Stromal cell of bone marrow (primary cell): ENCODE data around the gene CNNM1.
A peak's percentile ranks its signal among the peaks of the same experiment; 100 is the strongest.

Source experiments
- DNase-seq: peaks from one replicate; pipeline ENCODE4 v3.0.0-alpha.2; 2012; ENCODE audit warnings: low read depth

The CNNM1 gene

DNA sequence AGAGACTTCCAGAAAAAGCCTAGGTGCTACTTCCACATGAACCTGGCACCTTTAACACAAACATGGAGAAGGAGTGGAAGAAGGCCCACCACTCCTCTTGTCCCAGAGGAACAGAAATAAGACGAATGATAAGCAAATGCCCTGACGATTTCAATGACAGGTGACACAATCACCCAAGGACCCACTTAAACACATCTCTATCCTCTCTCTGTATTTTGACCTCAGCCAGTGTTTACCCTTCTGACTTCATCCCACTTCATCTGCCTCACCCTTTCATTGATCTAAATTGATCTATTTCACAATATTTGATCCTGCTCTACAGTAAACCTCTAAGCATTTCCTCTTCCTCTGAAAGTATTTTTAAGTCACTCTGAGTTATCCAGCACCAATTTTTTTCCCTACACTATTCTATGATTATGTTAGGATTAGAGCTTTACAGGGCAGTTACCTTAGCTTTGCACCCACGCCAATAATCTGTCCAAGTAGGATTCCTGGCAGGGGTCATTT is 92.1 kb downstream of the CNNM1 start:
- no peak for DNase-seq

DNA sequence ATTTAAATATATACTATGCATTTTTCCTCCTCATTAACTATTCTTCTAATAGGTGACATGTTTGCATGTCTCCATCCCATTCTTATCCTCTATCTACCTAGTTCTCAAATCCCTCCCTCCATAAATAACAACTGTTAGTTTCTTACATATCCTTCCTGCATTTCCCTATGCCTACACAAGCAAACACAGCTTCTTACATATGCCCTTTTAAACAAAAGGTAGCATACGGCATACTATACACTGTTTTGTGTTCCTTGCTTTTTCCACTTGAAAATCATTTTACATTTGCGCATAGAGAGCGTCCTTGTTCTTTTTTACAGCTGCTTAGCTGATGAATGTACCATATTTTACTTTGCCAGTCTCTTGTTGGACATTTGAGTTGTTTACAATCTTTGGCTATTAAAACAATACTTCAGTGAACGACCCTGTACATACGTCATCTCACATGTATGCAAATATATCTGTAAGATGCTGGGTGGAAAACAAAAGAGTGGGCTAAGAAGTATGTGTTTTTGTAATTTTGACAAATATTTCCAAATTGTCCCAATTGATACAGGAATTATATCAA is 93.5 kb downstream of the CNNM1 start:
- DNase-seq, result no peak

DNA sequence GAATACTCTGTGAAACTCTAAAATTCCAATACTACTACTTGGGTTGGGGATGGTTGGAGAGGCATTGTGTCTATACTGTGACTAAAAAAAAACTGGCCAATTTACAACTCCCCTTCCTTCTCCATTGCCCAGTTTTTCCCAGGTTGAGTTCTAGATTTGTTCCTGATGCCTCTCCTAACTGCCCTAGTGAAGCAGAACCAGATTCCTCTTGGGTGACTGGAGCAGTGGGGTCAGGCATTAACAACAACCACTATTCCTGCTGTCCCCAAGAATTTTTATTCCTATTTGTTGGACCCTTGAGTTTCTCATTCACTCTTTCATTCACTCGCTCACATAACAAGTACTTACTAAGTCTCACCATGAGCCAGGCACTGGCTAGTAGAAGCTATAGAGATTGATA is 95.5 kb downstream of the CNNM1 start:
- no peak for DNase-seq

DNA sequence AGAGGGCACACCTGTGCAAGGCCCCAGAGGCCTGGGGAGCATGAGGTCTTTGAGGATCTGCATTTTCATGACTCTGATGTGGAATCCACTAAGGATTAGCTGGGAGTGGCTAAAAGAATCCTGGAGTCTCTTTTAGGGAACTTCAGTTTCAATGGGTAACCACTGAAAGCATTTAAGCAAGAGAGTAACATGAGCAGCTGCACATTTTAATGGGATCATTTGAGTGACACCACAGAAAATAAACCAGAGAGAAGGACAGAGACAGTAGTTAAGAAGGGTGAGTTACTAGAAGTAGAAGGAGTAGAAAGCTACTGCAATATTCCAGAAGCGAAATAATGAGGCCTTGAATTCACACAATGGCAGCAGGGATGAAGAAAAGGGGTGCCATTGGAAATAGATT is 96.0 kb downstream of the CNNM1 start:
- DNase-seq, result no peak

DNA sequence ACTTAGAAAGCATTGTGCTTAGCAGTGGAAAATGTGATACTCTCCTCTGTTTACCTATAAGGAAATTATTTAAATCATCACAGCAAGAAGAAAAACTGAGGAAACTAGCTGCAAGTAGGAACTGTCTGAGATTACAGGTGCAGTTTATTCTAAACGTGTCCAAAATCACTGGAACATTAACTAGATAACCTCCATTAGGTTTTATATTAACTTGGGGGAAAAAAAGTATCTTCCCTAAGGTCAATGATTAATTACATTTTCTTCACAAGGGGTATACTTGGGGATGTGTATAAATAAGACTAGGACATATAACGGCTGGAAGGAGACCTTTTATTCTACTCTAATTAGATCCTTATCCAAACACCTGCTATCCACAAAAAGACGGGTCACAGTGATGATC is 97.5 kb downstream of the CNNM1 start:
- DNase-seq, result no peak

DNA sequence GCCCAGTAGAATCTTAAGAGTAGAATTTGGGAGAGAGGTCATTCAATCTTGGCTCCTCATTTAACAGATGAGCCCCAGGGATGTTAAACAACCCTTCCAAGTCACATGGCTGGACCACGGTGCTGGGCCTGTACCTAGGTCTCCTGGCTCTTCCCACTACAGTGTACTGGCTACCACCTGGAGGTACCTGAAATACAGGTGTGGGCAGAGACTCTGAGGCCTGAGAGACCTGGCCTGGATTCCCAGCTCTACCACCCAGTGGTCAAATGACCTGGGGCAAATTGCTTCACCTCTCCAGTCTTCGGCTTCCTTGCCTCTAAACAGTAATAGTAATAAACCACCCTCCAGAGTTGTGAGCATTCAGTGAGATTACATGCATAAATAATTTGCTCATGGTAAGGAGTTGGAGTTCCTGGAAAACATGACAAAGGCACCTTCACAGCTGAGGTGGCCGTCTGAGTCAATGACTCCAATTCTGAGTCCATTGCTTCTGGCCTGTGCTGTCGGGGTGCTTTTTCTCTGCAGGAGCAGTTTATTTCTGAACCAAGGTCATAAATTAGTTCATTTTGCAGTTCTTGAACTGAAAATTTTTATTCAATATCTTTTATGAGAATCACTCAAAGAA is 98.5 kb downstream of the CNNM1 start:
- no peak for DNase-seq

DNA sequence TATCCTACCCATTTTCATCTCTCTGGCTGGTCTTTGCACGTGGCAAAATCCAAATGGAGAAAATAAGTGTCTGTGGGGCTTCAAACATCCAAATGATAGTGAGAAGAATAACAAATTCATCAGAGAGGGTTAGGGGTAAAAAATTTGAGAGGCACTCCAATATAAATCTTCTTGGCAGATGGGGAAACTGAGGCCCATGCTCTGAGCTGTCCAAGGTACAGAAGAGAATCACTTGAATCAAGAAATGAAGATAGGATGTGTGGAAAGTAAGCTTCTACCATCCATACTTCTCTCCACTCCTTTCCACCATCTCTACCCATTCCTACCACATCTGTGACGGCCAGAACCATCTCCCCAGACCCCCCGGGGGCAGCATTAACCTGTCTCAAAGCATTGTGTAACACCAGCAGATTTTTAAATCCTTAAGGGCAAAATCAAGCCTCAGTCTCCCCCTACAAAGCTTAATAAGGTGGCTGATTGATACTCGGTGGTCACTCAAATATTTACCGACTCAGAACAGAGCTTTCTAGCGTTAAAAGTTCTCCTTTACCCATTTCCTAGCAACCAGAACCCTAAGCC is 100.5 kb downstream of the CNNM1 start:
- no peak for DNase-seq

DNA sequence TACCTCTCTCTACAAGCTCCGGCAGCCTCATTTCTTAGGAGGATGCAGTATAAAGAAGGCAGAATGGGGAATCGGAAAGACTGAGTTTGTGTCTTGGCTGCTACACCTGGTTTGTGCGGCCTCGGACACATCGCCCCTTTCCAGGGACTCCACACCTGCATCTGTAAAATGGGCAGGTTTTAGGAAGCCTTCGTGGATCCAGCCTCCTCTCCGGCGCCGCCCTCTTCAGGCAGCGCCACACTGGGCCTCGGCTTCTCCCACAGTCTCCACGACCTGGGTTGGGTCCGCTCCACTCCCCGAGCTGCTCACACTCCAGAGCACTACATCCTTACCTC is 100.9 kb downstream of the CNNM1 start:
- no peak for DNase-seq

DNA sequence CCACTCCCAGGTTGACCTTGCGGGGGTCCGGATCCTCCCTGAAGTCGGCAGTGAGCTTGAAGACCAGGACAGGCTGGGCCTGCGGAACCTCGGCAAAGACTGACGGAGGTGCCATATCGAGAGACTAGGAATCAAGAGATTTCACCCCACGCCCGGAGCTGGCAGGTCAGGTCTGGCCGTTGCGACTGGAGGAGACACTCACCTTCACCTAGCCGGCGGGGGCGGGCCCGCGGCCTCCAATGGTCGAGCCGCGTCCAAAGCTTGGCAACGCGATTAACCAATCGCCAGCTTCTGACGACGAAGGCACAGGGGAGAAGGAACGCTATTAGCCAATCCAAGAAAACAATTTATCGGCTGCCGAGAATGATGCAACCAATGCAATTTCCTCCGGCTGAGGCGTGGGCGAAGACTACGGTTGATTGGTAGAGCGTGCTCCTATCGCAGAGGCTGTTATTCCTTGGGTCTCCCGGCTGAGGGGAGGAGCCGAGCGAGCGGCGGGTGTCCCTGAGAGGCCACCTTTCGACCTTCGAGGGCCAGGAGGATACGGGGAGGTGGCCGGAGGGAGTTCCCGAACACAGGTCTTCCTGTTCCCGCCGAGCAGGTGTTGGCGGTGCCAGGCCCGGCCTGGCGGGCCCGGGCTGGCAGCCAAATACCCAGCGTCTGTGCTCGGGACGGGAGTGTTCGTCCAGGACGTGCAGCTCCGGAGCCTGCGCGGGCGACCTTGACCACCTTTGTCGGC is 101.5 kb downstream of the CNNM1 start, which contains the start of gene GOT1:
TSS of gene GOT1 (minus strand) at position 174 of the 739 bp plus-strand sequence. CDS start at position 115, 59 bp downstream.
- DNase-seq, result peak; percentile 99

DNA sequence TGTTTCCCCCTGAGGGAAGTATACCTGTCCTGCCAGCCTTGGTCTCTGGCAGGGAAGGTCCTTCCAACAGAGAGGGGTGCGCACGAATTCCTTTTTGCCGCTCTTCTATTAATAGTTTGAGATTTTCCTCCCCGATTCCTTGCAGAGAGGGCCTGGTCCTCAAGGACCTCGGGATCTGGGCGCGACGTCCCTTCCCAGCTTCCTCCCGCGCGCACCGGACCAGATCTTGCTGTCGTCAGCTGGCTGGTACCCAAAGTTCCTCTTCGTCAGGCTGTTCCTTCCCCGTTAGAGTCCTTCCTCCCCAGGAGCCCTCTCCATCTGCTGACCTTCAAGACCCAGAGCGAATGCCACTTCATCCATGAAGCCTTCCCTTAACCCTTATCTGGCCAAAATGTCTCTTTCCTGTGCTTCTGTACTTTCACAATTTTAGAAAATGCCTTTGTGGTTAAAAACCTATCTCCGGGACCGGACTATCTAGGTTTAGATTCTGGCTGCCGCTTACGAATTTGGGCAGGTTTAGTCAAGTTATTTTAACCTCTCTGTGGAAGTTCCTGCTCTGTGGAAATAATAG is 102.1 kb downstream of the CNNM1 start:
- DNase-seq, result no peak

DNA sequence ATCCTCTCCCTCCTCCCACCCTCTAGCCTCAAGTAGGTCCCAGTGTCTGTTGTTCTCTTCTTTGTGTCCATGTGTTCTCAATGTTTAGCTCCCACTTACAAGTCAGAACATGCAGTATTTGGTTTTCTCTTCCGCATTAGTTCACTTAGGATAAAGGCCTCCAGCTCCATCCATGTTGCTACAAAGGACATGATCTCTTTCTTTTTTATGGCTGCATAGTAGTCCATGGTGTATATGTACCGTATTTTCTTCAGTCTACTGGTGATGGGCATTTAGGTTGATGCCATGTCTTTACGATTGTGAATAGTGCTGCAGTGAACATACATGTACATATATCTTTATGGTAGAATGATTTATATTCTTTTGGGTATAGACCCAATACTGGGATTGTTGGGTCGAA is 102.9 kb downstream of the CNNM1 start:
- no peak for DNase-seq

DNA sequence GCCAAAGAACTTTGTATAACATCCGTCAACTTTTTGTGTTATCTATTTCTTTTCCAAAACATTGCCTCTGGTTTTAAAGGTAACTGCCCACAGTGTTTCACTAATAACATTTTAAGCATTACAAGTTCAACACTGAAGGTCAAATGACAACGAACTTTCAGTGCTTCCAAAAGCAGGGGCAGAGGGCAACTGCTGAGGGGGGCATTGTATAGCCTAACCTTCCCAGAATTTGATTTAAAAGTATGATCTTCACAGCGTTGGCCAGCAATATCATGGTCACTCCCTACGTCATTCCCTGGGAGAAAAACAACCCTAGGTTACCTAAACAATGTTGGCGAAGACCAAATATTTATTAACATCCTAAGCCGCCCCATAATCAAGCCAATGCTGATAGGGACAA is 103.7 kb downstream of the CNNM1 start:
- DNase-seq, result no peak

DNA sequence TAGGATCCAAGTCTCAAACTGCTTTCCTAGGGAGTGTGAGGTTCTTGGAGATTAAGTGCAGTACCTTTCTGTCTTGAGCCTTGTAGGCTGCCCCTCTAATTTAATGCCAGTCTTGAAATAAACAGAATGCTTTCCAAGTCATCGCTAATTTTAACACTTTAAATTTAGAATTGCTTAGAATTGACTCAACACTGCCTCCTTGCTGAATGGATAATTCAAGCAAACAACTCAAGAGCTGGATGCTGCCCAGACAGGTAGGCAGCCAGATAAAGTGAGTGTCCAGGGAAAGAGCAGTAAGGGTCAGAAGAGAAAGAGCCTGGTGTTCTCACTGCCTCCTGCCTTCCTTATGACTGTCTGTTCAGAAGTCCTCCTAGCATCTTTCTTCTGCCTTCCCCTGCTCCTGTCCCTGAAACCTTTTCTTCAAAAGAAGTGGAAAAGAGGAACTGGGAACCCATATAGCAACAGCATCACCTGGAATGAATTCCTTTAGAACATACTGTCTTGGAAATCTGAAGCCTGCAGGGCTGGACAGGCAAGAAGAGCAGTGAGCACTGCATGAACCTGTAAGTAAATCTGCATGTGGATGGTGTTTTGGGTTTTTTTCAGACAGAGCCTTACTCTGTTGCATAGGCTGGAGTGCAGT is 104.3 kb downstream of the CNNM1 start:
- DNase-seq, result no peak

DNA sequence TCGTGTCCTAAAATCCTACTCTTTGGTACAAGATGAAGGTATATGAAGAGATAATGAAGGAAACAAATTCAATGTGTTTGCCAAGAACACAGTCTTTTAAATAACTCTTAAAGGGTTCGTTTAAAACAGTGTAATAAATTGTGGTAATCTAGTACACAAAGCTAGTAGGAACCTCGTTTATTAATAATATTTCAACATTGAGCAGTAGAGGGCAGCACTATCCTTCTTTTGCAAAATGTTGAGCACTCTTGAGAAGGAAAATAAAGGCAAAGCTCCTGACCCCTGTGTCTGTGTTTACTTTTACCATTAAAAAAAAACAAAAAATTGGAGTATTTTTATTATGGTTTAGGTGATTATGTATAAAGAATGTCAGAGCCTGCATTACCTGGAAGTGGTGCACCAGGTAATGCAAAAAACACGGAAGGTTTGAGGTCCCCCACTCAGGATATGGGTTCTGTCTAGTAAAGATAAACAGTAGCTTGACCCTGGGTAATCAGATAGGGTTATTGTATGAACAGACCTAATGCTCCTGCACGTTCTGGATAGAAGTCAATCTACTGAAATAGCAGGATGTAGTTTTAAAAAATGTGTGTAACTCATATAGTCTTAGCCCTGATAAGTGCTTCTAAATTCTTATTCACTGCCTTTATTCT is 107.0 kb downstream of the CNNM1 start:
- DNase-seq, result peak; percentile 29

DNA sequence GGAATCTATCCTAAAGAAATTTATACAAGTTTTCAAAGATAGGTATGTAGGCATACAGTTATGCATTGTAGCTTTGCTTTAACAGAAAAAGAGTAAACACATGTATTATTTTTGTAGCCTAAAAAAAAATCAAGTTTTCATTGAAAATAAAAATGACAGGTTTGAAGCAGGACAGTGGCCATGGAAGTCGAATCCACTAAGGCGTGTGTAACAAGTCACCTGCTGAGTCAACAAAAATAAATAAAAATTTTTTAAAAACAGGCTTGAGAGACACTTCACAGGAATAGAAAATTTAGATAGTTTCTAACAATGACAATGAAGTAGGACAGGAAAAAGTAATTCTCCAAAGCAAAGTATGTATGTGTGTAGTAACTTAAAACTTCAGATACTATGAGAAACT is 109.7 kb downstream of the CNNM1 start:
- no peak for DNase-seq

DNA sequence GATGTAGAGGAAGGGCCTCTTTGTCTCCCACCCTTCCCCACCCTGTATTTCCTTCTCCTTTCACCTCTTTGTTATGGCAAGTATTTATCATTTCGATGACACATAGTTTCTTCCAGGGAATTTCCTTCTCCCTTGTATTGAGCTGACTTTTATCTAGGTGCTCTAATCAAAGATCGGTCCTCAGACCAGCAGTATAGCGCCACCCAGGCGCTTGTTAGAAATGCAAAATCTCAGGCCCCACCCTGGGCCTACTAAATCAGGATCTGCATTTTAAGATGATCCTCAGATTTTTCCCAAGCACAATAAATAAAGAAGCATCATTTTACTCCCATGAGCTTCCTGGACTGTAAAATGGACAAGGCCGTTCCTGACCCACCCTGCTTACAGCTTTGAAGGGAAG is 113.2 kb downstream of the CNNM1 start:
- no peak for DNase-seq

DNA sequence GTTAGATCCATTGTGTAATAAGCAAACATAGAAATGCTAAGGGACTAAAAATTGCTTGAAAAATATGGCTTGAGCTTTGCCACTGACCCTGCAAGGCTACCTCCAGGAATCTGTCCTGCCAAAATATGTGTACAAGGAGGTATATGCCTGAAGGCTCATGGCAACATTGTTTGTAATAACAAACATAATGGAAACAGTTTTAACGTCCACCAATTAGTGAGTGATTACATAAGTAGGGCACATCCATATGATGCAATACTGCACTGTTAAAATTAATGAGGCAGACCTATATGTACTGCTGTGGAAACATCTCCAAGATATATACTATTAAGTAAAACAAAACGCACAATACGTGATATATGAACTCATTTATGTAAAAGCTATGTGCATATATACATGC is 114.3 kb downstream of the CNNM1 start:
- DNase-seq, result no peak
